Gastrocnemius medialis (tissue), 4 donors: ENCODE measurements around the gene SPACA6. TPM values are rescaled to one million over a fixed set of nuclear protein-coding genes. Genes with fewer than 3 reads are reported as not detected.
A peak's percentile ranks its signal among the peaks of the same experiment; 100 is the strongest.

Source experiments
- ATAC-seq, 2 donors: fragments of 150-250 bp; one replicate each; pipeline ENCODE4 v1.9.1; 2016
- DNase-seq, 2 donors: peaks; one replicate each; pipeline ENCODE4 v3.0.0-alpha.2; 2019
- H3K27ac ChIP-seq, 4 donors: fragments of 200-600 bp; sonication (generic); 1 replicate in 1 of 4; 2 replicates in 3 of 4; pipeline ENCODE4 v1.5.1; 2016 to 2018; ENCODE audit warnings: mild to moderate bottlenecking in 2 of 4, moderate library complexity in 1 of 4
- H3K27me3 ChIP-seq, 3 donors: fragments of 200-600 bp; sonication (generic) in 2 of 3; 1 replicate in 1 of 3; 2 replicates in 2 of 3; pipeline versions ENCODE4 v1.5.1 to v1.6.0; 2016 to 2019; ENCODE audit warnings: mild to moderate bottlenecking in 1 of 3, moderate library complexity in 1 of 3
- H3K36me3 ChIP-seq, 2 donors: fragments of 200-600 bp; sonication (generic) in 1 of 2; one replicate each; pipeline ENCODE4 v1.5.1; 2017 to 2018
- H3K4me1 ChIP-seq, 2 donors: fragments of 200-600 bp; sonication (generic) in 1 of 2; one replicate each; pipeline ENCODE4 v1.5.1; 2016 to 2017; ENCODE audit warnings: mild to moderate bottlenecking in 2 of 2
- H3K4me3 ChIP-seq, 4 donors: fragments of 200-600 bp; sonication (generic) in 3 of 4; 1 replicate in 1 of 4; 2 replicates in 3 of 4; pipeline ENCODE4 v1.5.1; 2016 to 2019; ENCODE audit warnings: mild to moderate bottlenecking in 2 of 4
- H3K9me3 ChIP-seq, 3 donors: fragments of 200-600 bp; sonication (generic) in 2 of 3; 1 replicate in 1 of 3; 2 replicates in 2 of 3; pipeline ENCODE4 v1.5.1; 2016 to 2019
- CTCF ChIP-seq, 5 experiments: fragments of 450-650 bp in 3 of 5; fragments of 200-600 bp in 2 of 5; sonication (generic) in 2 of 5; IDR thresholded peaks in 4 of 5; conservative IDR thresholded peaks in 1 of 5; 1 replicate in 4 of 5; 2 replicates in 1 of 5; pipeline ENCODE4 v1.5.1; 2016 to 2019; ENCODE audit warnings: antibody characterized with exemption in 5 of 5, mild to moderate bottlenecking in 3 of 5, moderate library complexity in 3 of 5
- POLR2A ChIP-seq, 2 donors: fragments of 450-650 bp; IDR thresholded peaks; one replicate each; pipeline ENCODE4 v1.6.1; 2017; ENCODE audit warnings: antibody characterized with exemption in 2 of 2, mild to moderate bottlenecking in 2 of 2, moderate library complexity in 2 of 2
- in situ Hi-C, 4 donors: fragments of 200-750 bp; cut with MboI; loops; one replicate each; pipeline versions ENCODE4 v1.15.0 to v1.8.0; 2017; ENCODE audit warnings: low sequenced_read_pairs in 4 of 4
- intact Hi-C: fragments of 100-400 bp; cut with DNase I; formaldehyde crosslinking; loops from one replicate; pipeline ENCODE4 v1.15.1; 2023; ENCODE audit warnings: low total_unique reads
- total RNA-seq, 4 donors: library from RNA; depleted of rRNA; stranded (reverse); fragments of >200 nt; gene quantifications; one replicate each; pipeline versions ENCODE4 v1.1.0 to v1.2.3, GENCODE V29; 2016

The SPACA6 gene
- total RNA-seq, 4 donors from 2014 or later: 0.64 to 0.94 (median 0.71) TPM; not detected in 1

- Histone ChIP-seq H3K27ac (peak overlapping the region; percentile 92 to 97 (median 94)), H3K9me3 (no peaks in the 10 kb centered on the region), H3K36me3 (no peaks in the 10 kb centered on the region), H3K4me1 (peaks cover 9 to 16% of the 10 kb centered on the region in 2 donors), H3K4me3 (peak overlapping the region; percentile 71 to 89 (median 82)), H3K27me3 (peaks cover 0 to 5% (median 0%) of the 10 kb centered on the region in 3 donors)
- ATAC-seq: peak; percentile 23 to 26
- DNase-seq: no peak
- in situ Hi-C loops: no loop called here
- peak; percentile 23 to 45 for TF ChIP-seq POLR2A (IDR thresholded peaks at IDR 0.05)
- no peak for TF ChIP-seq CTCF (IDR thresholded peaks at IDR 0.05 in 4 of 5, conservative IDR thresholded peaks at IDR 0.05 in 1 of 5)
- intact Hi-C loops: loop anchor here (1.0 kb wide), 1 partner anchor 14 kb away; no protein-coding TSS in a partner anchor
Observed at GRCh38 chr19:51690454-51691073, 2.6 kb upstream of the SPACA6 start.

DNA sequence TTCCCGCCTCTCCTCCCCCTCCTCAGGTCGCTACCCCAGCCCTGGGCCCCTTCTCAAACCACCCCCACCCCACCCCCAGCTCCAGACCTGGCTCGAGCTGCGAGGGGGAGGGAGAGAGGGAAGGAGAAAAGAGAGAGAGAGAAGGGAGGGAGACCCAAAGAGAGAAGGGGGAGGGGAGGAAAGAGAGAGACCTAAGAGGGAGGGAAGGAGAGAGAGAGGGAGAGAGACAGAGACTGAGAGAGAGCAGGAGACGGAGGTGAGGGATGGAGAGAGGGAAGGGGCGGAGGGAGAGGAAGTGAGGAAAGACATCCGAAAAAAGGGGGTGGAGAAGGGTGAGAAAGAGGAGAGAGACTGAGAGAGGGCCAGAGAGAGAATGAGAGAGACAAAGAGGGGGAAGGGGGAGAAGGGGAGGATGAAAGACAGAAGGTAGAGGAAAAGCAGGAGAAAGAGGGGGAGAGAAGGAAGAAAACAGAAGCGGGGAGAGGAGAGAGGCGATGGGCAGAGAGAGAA lies 2.0 kb upstream of the SPACA6 start:
- intact Hi-C loops: no loop called here

GRCh38 chr19:51691584-51692428 lies 1.3 kb upstream of the SPACA6 start:
- intact Hi-C loops: no loop called here
- ATAC-seq (no peak), DNase-seq (no peak)
- TF ChIP-seq POLR2A (IDR thresholded peaks at IDR 0.05) (no peak), CTCF (IDR thresholded peaks at IDR 0.05 in 4 of 5, conservative IDR thresholded peaks at IDR 0.05 in 1 of 5) (no peak)
- Histone ChIP-seq H3K4me1 (peaks cover 9 to 16% of the 10 kb centered on the region in 2 donors), H3K27ac (peak overlapping the region; percentile 92 to 97 (median 94)), H3K27me3 (peaks cover 0 to 5% (median 0%) of the 10 kb centered on the region in 3 donors), H3K9me3 (no peaks in the 10 kb centered on the region), H3K4me3 (peak overlapping the region in 2 of 4 donors; percentile 71 to 84), H3K36me3 (no peaks in the 10 kb centered on the region)
- in situ Hi-C loops: no loop called here

More for the DNA sequence above, 2.0 kb upstream of the SPACA6 start:
- DNase-seq (no peak), ATAC-seq (no peak)
- in situ Hi-C loops: no loop called here
- Histone ChIP-seq H3K27me3 (peaks cover 0 to 5% (median 0%) of the 10 kb centered on the region in 3 donors), H3K9me3 (no peaks in the 10 kb centered on the region), H3K4me1 (peaks cover 9 to 16% of the 10 kb centered on the region in 2 donors), H3K27ac (peak overlapping the region; percentile 92 to 97 (median 94)), H3K36me3 (no peaks in the 10 kb centered on the region), H3K4me3 (peak overlapping the region; percentile 71 to 89 (median 82))
- TF ChIP-seq POLR2A (IDR thresholded peaks at IDR 0.05) (no peak), CTCF (IDR thresholded peaks at IDR 0.05 in 4 of 5, conservative IDR thresholded peaks at IDR 0.05 in 1 of 5) (no peak)

GRCh38 chr19:51692468-51692867 lies 662 bp upstream of the SPACA6 start:
- Histone ChIP-seq H3K27ac (peak overlapping the region; percentile 37 to 95 (median 92)), H3K4me3 (peak overlapping the region in 1 of 4 donors; percentile 84), H3K36me3 (no peaks in the 10 kb centered on the region), H3K9me3 (no peaks in the 10 kb centered on the region), H3K4me1 (peaks cover 6 to 15% of the 10 kb centered on the region in 2 donors), H3K27me3 (peaks cover 0 to 5% (median 0%) of the 10 kb centered on the region in 3 donors)
- ATAC-seq: no peak
- in situ Hi-C loops: no loop called here
- TF ChIP-seq POLR2A (IDR thresholded peaks at IDR 0.05) (no peak), CTCF (IDR thresholded peaks at IDR 0.05 in 4 of 5, conservative IDR thresholded peaks at IDR 0.05 in 1 of 5) (no peak)
- intact Hi-C loops: no loop called here
- DNase-seq: no peak
